Measurements from ENCODE around the gene SRXN1.

SRXN1 gene

DNA sequence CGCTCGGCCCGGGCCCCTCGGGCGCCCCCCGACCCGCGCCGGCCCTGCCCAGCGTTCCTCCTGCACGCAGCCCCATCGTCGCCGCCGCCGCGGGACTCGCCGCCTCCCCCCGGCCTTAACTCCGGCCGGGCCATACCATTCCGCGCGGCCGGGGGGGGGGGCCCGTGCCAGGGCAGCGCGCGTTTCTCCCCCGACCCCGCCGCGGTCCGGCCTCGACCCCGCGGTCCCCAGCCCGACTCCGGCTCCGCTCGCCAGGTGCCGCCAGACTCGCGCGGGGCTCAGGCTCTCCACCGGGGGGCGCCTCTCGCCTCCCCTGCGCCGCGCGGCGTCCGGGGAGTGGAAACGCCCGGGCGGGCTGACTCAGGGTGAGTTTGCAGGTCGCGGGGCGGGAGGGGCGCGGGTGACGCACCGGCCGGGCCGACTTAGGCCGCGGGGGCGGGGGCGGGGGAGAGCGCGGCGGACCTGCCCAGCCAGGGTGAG is at the start of gene SRXN1:
TSS of gene SRXN1 (minus strand) at position 91 of the 480 bp plus-strand sequence. CDS start at position 76, 15 bp downstream.
- TF ChIP-seq, protein P1, sequence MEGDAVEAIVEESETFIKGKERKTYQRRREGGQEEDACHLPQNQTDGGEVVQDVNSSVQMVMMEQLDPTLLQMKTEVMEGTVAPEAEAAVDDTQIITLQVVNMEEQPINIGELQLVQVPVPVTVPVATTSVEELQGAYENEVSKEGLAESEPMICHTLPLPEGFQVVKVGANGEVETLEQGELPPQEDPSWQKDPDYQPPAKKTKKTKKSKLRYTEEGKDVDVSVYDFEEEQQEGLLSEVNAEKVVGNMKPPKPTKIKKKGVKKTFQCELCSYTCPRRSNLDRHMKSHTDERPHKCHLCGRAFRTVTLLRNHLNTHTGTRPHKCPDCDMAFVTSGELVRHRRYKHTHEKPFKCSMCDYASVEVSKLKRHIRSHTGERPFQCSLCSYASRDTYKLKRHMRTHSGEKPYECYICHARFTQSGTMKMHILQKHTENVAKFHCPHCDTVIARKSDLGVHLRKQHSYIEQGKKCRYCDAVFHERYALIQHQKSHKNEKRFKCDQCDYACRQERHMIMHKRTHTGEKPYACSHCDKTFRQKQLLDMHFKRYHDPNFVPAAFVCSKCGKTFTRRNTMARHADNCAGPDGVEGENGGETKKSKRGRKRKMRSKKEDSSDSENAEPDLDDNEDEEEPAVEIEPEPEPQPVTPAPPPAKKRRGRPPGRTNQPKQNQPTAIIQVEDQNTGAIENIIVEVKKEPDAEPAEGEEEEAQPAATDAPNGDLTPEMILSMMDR (conservative IDR thresholded peaks at IDR 0.05; ENCODE audit: low read depth, low read length), result peak; percentile 41
- peak; percentile 93 for DNase-seq (ENCODE audit: low read depth)
- peak within 1 kb of the TSS; percentile 82 for H3K4me3 ChIP-seq (ENCODE audit: low read depth, low read length)

DNA sequence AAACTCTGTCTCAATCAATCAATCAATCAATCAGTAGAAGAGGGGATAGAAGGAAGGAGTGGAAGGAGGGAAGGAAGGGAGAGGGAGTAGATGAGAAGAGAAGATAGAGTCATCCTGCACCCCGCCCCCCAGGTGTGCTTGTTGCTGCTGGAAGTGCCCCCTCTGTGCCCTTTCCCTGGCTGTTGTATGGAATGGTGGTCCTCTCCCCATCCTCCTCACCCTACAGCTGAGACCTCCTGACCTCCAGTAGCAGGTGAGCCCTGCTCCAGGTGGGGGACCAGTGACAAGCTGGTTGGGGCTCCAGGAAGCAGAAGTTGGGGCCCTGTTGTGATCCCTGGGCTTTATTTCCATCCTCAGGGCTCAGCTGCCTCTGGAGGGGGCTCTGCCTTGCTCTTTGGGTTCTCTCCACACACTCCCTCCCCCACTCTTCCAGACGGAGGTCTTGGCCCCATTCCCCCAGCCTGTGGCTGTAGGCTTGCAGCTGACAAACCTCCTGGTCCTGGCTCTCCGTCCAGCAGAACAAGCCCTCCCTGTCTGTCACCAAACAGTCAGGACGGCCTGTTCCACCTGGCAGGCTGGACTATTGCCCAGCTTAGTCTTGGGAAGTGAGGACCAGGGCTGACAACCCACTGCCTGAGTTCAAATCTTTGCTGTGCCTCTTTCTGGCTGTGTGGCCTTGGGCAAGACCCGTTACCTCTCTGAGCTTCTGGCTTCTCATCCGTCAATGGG is 48.6 kb upstream of the SRXN1 start:
- TF ChIP-seq, protein P1 (conservative IDR thresholded peaks at IDR 0.05; ENCODE audit: low read depth, low read length), result no peak
- H3K4me3 ChIP-seq (ENCODE audit: low read depth, low read length), result no peak overlapping the region
- DNase-seq (ENCODE audit: low read depth), result no peak

DNA sequence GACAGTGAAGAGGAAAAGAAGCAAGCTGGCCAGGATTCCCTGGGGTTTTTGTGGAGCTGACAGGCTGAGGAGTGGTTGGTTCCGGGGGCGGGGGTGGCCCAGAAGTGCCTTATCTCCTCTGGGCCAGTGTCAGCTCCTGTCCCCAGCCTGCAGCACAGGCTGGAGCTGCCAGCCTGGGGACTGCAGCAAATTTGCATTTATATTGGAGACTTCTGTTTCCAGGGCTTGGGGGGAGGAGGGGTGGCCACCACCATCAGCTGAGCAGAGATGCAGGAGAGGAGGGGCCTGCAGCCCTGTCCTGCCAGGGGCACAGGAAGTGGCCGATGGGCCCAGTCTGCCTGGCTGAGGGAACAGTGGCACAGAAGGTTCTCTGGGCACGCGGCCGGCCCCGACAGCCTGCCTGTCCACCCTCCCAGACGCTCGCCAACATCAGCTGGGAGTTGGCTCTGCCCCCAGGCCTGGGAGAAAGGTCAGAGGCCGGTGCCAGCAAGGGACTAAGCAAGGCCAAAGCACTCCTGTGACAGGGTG is 46.9 kb upstream of the SRXN1 start:
- DNase-seq (ENCODE audit: low read depth), result no peak
- TF ChIP-seq, protein P1 (conservative IDR thresholded peaks at IDR 0.05; ENCODE audit: low read depth, low read length), result no peak
- no peak overlapping the region for H3K4me3 ChIP-seq (ENCODE audit: low read depth, low read length)

DNA sequence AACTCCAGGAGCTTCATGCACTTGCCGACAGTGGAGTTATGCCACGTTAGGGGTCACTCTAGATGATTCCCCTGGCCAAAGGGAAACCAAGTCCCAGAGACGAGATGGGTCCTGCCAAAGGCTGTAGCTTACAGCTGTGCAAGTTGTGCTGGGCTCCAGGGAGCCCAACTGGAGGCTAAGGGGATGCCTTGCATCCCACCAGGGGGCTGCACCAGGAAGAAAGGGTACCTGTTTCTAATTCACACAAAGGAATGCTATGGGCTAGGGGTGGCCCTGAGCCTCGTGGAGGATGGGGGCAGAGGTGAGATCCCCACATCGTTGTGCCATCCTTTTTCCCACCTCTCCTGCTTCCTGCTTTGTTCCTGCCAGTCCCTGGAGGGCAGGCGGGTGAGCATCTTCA is 46.3 kb upstream of the SRXN1 start:
- TF ChIP-seq, protein P1 (conservative IDR thresholded peaks at IDR 0.05; ENCODE audit: low read depth, low read length), result no peak
- DNase-seq (ENCODE audit: low read depth), result no peak
- no peak overlapping the region for H3K4me3 ChIP-seq (ENCODE audit: low read depth, low read length)

DNA sequence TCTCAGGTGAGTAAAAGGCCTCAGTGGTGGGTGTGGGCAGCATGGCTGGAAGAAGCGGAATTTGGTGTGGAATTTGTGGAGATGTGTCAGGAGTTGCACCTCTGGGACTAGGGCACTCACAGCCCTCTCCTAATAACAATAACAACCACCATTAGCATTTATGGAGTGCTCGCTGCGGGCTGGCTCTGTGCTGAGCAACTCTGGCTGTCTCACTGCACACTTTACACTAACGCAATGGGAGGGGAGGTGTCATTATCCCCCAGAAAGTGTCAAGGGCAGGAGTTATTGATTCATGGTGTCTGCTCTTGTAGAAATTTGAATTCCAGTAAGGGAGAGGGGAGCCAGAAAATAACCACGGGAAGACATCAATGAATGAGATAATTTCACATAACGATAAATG is 45.3 kb upstream of the SRXN1 start:
- no peak for DNase-seq (ENCODE audit: low read depth)
- TF ChIP-seq, protein P1 (conservative IDR thresholded peaks at IDR 0.05; ENCODE audit: low read depth, low read length), result no peak
- no peak overlapping the region for H3K4me3 ChIP-seq (ENCODE audit: low read depth, low read length)

DNA sequence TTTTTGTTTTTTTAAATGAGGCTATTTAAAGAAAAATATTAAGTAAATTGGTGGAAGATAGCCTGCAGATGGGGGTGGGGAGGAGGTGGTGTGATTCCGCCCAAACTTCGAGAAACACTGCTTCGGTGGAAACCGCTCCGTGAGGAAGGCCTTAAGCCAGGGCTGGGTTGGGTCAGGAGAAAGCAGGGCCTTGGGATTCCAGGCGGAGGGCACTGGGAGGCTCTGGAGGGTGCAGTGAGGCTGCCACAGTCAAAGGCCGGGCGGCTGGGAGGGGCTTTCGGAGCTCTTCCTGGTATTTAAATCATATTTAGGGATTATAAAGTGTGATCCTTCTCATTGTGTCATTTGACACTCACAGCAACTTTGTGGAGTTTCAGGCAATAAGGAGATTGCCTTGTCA is 44.8 kb upstream of the SRXN1 start:
- TF ChIP-seq, protein P1 (conservative IDR thresholded peaks at IDR 0.05; ENCODE audit: low read depth, low read length), result no peak
- no peak overlapping the region for H3K4me3 ChIP-seq (ENCODE audit: low read depth, low read length)
- DNase-seq (ENCODE audit: low read depth), result no peak
